HG02852 (cell line): ENCODE measurements around the gene TCTN1.
"Not testable (repeated sequence)": the region's sequence is repeated elsewhere in the genome, so short reads cannot be mapped to it uniquely, and the experiment has no call there.

Experiments used
- ATAC-seq: cut with Tn5 transposase; IDR thresholded peaks from one replicate; pipeline ENCODE4 v1.9.1; 2021; ENCODE audit warnings: mild to moderate bottlenecking, moderate library complexity; ENCODE audit not compliant: unreplicated experiment

Gene TCTN1

GRCh38 chr12:110637869-110638441 is 24.0 kb downstream of the TCTN1 start:
- no peak for ATAC-seq

DNA sequence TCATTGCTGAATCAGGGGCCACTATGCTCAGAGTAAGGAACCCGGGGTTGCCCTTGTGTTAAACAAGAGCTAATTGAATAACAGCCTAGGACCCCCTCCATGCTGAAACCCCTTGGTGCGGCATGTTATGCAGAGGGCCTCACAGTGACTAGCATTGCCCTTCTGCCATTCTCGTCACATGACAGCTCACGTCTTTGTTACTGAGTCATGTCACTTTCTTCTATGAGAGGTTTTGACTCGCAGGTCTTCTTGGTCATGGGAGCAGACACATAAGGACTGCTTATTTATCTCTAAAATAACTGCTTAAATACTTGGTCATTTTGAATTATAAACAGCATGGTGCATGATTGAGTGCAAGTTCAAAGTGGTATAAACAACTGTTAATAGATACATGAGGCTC is 24.9 kb downstream of the TCTN1 start:
- ATAC-seq, result no peak

DNA sequence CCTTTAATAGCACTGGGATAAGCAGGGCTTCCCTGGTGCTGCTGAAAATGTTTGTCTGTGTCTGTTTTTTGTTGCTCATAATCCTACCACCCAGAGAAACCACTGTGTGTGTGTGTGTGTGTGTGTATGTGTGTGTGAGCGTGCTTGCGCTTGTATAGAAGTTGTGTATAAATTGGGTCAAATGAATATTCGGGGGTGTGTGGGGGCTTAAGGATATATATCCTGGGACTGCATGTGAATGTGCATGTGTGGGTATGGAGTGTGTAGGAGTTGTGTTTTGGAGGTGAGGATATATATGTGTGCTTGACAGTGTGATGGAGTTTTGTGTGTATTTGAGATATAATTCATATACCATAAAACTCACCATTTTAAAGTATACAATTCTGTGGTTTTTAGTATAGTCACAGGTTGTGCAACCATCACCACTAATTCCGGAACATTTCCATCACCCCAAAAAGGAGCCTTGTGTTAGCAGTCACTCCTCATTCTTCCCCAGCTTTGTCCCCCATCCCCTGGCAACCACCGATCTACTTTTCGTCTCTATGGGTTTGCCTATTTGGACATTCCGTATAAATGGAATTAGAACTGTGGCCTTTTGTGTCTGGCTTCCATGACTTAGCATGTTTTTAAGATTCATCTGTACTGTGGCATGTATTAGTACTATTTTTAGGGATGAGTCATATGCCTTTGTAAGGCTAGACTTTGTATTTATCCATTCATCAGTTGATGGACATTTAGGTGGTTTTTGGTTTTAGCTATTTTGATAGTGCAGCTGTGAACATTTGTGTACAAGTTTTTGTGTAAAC is 25.6 kb downstream of the TCTN1 start:
- no peak for ATAC-seq

- ATAC-seq, result no peak
Measured at GRCh38 chr12:110640275-110641025, 26.5 kb downstream of the TCTN1 start.

DNA sequence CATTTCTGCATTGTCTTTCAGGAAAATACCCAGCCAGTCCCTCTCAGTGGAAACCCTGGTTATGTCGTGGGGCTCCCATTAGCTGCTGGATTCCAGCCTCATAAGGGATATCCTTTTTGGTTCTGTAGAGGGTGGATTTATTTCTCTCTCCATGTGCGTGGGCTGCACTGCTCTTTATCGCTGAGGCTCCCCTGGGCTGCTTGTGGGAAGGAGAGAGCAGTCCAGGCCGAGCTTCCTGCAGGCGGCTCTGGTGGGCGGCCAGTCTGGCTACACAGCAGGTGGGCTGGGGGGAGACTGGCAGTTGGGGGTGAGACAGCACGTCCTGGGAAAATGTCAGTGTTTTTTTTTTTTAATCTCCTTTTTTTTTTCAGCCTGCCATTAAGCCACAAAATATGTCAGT is 27.6 kb downstream of the TCTN1 start:
- ATAC-seq, result no peak

DNA sequence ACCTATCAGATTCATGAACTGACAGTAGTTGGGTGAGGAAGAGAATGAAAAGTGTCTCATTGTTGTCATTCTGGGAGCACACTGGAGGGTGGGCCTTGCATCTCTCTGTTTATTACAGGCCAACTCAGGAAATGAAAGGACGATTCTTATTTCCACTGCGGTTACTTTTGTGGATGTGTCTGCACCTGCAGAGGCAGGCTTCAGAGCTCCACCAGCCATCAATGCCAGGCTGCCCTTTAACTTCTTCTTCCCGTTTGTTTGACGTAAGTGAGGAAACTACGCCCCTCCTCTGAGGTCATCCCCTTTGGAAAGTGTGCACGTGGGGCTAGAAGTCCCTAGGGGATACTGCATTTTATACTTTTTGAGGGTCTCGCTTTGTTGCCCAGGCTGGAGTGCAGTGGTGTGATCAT is 33.7 kb downstream of the TCTN1 start:
- ATAC-seq, result no peak

DNA sequence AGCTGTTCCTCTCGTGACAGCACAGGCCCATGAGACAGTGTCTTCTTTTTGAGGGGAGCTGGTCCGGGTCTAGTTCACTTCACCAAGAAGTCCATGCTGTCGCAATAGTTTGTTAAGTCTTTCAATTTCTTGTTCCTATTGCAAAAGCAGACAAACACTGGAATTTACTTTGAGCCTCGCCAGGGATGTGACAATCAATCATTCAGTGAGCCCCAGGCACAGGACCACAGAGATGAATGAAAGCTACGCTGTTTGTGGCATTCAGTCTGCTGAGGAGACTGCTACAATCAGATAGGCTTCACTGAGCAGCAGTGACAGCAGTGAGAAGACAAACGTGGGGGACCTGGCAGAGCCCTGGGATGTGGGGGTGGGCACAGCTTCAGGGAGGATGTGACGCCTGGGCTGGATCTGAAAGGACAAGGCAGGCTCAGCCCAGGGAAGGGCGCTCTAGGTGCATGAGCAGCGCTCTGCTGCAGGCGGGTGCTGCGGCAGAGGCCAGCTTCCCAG is 35.5 kb downstream of the TCTN1 start:
- no peak for ATAC-seq

GRCh38 chr12:110654238-110654637 is 40.3 kb downstream of the TCTN1 start:
- ATAC-seq, result not testable (repeated sequence)

GRCh38 chr12:110656071-110656655 is 42.2 kb downstream of the TCTN1 start:
- no peak for ATAC-seq

- ATAC-seq, result no peak
Measured at GRCh38 chr12:110657747-110658146, 43.8 kb downstream of the TCTN1 start.

DNA sequence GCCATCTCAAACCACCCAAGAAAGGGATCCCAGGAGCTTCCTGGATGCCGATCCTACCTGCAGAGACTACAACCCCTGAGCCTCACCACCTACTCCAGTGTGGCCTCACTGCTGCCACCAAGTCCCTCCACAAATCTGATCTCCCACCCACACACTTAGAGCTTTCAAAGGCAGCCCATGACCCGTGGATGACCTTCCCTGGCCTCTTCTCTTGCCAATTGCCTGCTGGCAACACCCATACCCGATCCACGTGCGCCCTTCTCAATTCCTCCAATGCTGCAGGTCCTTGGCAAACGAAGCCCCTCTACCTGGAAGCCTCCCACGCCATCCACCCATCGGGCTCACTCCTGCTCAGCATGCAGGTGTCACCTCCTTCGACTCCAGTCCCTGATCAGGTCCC is 44.3 kb downstream of the TCTN1 start:
- no peak for ATAC-seq

- no peak for ATAC-seq
Measured at GRCh38 chr12:110658878-110659277, 44.9 kb downstream of the TCTN1 start.

DNA sequence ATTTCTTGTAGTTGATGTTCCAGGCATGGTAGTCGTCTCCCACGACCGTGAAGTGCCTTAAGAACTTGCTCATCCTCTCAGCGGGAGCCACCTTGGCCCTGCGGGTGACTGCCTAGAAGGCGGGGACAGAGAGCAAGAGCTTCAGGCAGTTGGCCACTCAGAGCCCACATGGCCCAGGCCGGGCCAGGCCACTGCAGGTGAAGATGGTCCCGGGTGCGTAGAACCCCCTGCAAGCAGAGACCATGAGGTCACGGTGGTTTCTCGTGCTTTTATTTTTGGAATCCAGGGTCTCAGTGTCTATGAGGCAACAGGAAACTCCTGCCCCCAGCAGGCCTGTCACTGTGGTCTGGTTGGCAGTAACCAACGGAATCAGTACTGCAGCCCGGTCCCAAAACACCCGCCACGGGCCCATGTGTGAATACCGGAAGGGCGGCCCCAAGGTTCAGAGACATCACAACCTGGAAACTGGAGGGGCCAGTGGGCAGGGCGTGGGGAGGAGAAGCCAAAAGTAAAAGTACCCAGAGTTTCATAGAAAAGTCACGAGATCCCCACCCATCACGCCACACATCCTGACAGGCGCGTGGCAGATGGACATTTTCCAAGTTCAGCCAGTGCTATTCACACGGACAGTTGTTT is 47.5 kb downstream of the TCTN1 start:
- ATAC-seq, result peak; percentile 88

DNA sequence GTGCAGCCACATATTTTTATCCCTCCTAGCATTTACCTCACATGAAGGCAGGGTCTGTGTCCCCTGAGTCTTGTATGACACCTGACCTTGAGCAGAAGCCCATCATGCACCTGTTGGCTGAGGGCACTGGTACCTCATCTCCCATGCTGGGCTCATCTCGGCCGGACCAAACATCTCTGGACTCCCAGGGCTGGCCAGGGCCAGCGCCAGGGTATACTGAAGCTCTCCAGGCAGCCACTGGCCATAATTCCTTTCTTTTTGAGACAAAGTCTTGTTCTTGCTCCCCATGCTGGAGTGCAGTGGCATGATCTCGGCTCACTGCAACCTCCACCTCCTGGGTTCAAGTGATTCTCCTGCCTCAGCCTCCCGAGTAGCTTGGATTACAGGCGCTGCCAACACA is 53.0 kb downstream of the TCTN1 start:
- no peak for ATAC-seq

DNA sequence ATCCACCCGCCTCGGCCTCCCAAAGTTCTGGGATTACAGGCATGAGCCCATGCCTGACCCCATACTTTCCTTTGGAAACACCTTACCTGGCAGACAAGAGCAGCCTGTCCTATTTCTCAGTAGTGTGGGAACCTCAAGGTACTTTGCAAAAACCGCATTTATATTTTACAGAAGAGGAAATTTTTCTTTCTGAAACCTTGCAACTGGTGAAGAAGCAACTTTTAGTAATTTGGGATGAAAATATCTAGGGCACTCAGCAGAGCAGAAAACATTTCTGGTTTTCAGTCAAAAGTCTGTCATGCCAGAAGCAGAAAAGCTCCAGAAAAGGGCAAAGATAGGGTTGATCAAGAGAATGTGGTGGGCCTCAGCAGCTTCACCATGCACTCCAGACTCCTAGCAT is 53.7 kb downstream of the TCTN1 start:
- no peak for ATAC-seq

GRCh38 chr12:110668480-110669192 is 54.7 kb downstream of the TCTN1 start:
- no peak for ATAC-seq

GRCh38 chr12:110669193-110669502 is 55.2 kb downstream of the TCTN1 start:
- no peak for ATAC-seq

DNA sequence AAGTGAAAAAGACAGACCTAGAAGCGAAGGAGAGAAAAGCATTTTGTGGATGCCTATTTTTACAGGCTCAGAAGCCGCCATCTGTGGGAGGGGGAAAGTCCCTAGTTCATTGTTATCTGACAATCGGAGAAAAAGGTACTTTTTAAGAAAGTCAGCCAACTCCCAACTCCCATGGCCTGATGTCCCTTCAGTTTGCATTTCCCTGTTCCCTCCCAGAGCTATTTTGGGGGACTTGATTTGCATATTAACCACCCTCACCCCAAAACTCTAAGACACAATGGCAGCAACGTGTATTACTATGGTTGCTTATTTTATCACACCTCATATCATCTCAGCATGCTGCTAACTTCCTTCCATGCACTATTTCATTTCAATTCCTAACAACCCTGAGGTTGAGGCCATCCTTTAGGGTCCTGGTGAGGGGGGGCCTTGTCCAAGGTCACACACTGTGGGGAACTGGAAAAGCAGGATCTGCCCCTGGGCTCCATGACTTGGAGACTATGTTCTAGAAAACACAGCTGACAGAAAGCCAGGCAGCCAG is 56.3 kb downstream of the TCTN1 start:
- ATAC-seq, result peak; percentile 56

DNA sequence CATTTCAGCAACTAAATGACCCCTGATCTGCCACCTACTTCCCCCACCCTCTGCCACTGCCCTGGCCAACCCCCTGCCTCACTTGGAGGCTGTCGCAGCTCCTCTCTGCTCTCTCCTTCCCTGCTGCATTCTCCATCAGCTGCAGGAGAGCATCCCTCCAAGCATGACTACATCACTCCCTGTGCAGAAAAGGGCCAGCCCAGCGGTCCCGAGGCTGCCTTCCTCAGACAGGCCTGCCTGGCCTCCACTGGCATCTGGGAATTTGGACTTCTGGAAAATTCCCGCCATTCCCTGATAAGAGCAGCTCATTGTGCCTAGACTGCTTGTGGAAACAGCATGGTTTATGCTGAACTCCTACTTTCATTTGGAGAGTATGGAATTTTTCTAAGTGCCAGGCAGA is 62.2 kb downstream of the TCTN1 start:
- no peak for ATAC-seq

DNA sequence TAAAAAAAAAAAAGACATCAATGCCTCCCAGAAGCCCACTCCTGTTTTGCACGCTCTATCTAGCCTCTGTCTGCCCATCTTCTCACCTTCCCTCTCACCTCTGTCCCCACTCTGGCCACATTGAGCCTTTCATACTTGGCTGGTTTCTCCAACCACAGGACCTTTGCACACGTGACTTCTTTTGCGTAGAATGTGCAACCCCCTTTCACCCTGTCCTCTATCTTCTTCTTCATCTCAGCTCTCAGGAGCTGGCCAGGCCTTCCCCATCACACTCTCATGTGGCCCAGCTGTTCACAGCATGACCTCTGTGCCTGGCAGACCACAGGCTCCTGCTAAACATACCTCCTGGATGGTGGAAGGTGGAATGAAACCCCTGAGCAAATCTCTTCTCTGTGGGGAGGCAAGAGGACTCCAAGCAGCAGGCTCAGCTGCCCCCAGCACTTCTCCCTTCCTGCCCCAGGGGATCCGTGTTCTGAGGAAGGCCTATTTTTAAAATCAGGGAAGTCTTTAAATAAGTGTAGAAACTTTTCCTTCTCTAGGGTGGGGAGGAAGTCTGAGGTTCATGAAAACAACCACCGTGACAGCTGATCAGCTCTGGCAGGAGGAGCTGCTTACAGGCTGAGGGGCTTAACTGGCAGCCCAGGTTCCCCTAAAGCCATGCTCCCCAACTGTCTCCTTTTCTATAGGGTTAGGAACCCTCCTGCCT is 63.4 kb downstream of the TCTN1 start:
- ATAC-seq, result peak; percentile 82
